MG63 (cell line): Measurements from ENCODE around the gene SAMD8. TPM values are rescaled to one million over a fixed set of nuclear protein-coding genes. Genes with fewer than 3 reads are reported as not detected.
"Not testable (repeated sequence)": the region's sequence is repeated elsewhere in the genome, so short reads cannot be mapped to it uniquely, and the experiment has no call there.

Source experiments
- DNase-seq: peaks from one replicate; pipeline ENCODE4 v3.0.0-alpha.2; 2020
- H3K27me3 ChIP-seq: fragments of 250-450 bp; sonication (Bioruptor Pico); 2 replicates; pipeline ENCODE4 v1.5.1; 2020; ENCODE audit warnings: mild to moderate bottlenecking, moderate library complexity
- H3K36me3 ChIP-seq: fragments of 250-450 bp; sonication (Bioruptor Pico); 2 replicates; pipeline ENCODE4 v1.5.1; 2020; ENCODE audit warnings: mild to moderate bottlenecking, moderate library complexity
- H3K4me3 ChIP-seq: fragments of 250-450 bp; sonication (Bioruptor Pico); 2 replicates; pipeline ENCODE4 v1.5.1; 2020; ENCODE audit warnings: mild to moderate bottlenecking, moderate library complexity
- H3K9me3 ChIP-seq: fragments of 250-450 bp; sonication (Bioruptor Pico); 2 replicates; pipeline ENCODE4 v1.5.1; 2020; ENCODE audit warnings: mild to moderate bottlenecking, moderate library complexity
- total RNA-seq: library from RNA; depleted of rRNA; stranded (reverse); fragments of >200 nt; shearing (Covaris generic); gene quantifications from 2 replicates; pipeline ENCODE4 v1.2.3, GENCODE V29; 2014; ENCODE audit warnings: low replicate concordance

Gene SAMD8
- total RNA-seq, 1 experiment from 2014 or later = 6.9 TPM

- not testable (repeated sequence) for H3K4me3 ChIP-seq, H3K27me3 ChIP-seq, H3K9me3 ChIP-seq, H3K36me3 ChIP-seq
- DNase-seq = peak; percentile 61
Measured at GRCh38 chr10:75116941-75117775, 5.7 kb downstream of the SAMD8 start.

- Histone ChIP-seq H3K36me3 (0 out of 2 replicates have a peak, but pooled peaks cover 2% of the 10 kb centered on the region), H3K4me3 (no peak overlapping the region), H3K27me3 (no peaks in the 10 kb centered on the region), H3K9me3 (no peaks in the 10 kb centered on the region; the same call in 1 of the 2 replicates)
- DNase-seq = no peak
Measured at GRCh38 chr10:75117995-75118394, 6.5 kb downstream of the SAMD8 start.

- H3K36me3 ChIP-seq, H3K27me3 ChIP-seq, H3K9me3 ChIP-seq, DNase-seq, H3K4me3 ChIP-seq: not testable (repeated sequence)
Measured at GRCh38 chr10:75119444-75120066, 8.1 kb downstream of the SAMD8 start.

- peaks cover 4% of the 10 kb centered on the region; the same call in 1 of the 2 replicates for H3K36me3 ChIP-seq
- DNase-seq = no peak
- H3K4me3 ChIP-seq = no peak overlapping the region
- no peaks in the 10 kb centered on the region; the same call in 1 of the 2 replicates for H3K9me3 ChIP-seq
- H3K27me3 ChIP-seq = no peaks in the 10 kb centered on the region
Measured at GRCh38 chr10:75121322-75121721, 9.9 kb downstream of the SAMD8 start.

- Histone ChIP-seq H3K36me3 (peaks cover 3% of the 10 kb centered on the region; the same call in 1 of the 2 replicates), H3K9me3 (no peaks in the 10 kb centered on the region), H3K27me3 (no peaks in the 10 kb centered on the region), H3K4me3 (no peak overlapping the region)
- no peak for DNase-seq
Measured at GRCh38 chr10:75122505-75122904, 11.0 kb downstream of the SAMD8 start.

GRCh38 chr10:75123088-75123682 lies 11.7 kb downstream of the SAMD8 start:
- peaks cover 3% of the 10 kb centered on the region; the same call in 1 of the 2 replicates for H3K36me3 ChIP-seq
- H3K27me3 ChIP-seq = no peaks in the 10 kb centered on the region
- H3K9me3 ChIP-seq = no peaks in the 10 kb centered on the region
- DNase-seq = no peak
- H3K4me3 ChIP-seq = no peak overlapping the region

GRCh38 chr10:75126277-75126676 lies 14.8 kb downstream of the SAMD8 start:
- no peak overlapping the region for H3K4me3 ChIP-seq
- no peaks in the 10 kb centered on the region for H3K9me3 ChIP-seq
- no peaks in the 10 kb centered on the region for H3K27me3 ChIP-seq
- peaks cover 3% of the 10 kb centered on the region for H3K36me3 ChIP-seq
- no peak for DNase-seq

GRCh38 chr10:75127471-75127870 lies 16.0 kb downstream of the SAMD8 start:
- Histone ChIP-seq H3K27me3 (no peaks in the 10 kb centered on the region), H3K9me3 (no peaks in the 10 kb centered on the region), H3K4me3 (no peak overlapping the region), H3K36me3 (peaks cover 3% of the 10 kb centered on the region)
- DNase-seq = no peak

GRCh38 chr10:75128985-75129384 lies 17.5 kb downstream of the SAMD8 start:
- H3K9me3 ChIP-seq, H3K4me3 ChIP-seq, H3K36me3 ChIP-seq, H3K27me3 ChIP-seq, DNase-seq: not testable (repeated sequence)

GRCh38 chr10:75129537-75129936 lies 18.1 kb downstream of the SAMD8 start:
- no peaks in the 10 kb centered on the region for H3K9me3 ChIP-seq
- H3K36me3 ChIP-seq = peaks cover 5% of the 10 kb centered on the region; the same call in 1 of the 2 replicates
- no peak for DNase-seq
- no peak overlapping the region for H3K4me3 ChIP-seq
- no peaks in the 10 kb centered on the region for H3K27me3 ChIP-seq

GRCh38 chr10:75133701-75134100 lies 22.2 kb downstream of the SAMD8 start:
- H3K27me3 ChIP-seq, DNase-seq, H3K9me3 ChIP-seq, H3K36me3 ChIP-seq, H3K4me3 ChIP-seq: not testable (repeated sequence)

- no peak for DNase-seq
- Histone ChIP-seq H3K9me3 (no peaks in the 10 kb centered on the region), H3K4me3 (no peak overlapping the region), H3K27me3 (no peaks in the 10 kb centered on the region), H3K36me3 (peaks cover 2% of the 10 kb centered on the region; the same call in 1 of the 2 replicates)
Measured at GRCh38 chr10:75136346-75136745, 24.9 kb downstream of the SAMD8 start.

- DNase-seq = peak; percentile 42
Measured at GRCh38 chr10:75137533-75138438, 26.3 kb downstream of the SAMD8 start.

GRCh38 chr10:75140246-75140645 lies 28.8 kb downstream of the SAMD8 start:
- Histone ChIP-seq H3K36me3 (no peaks in the 10 kb centered on the region), H3K9me3 (no peaks in the 10 kb centered on the region), H3K27me3 (no peaks in the 10 kb centered on the region), H3K4me3 (no peak overlapping the region)
- DNase-seq = no peak

More at GRCh38 chr10:75137533-75138438, 26.3 kb downstream of the SAMD8 start:
- no peaks in the 10 kb centered on the region for H3K27me3 ChIP-seq
- H3K9me3 ChIP-seq = no peaks in the 10 kb centered on the region
- H3K4me3 ChIP-seq = no peak overlapping the region
- peaks cover 2% of the 10 kb centered on the region; the same call in 1 of the 2 replicates for H3K36me3 ChIP-seq

GRCh38 chr10:75143353-75143752 lies 31.9 kb downstream of the SAMD8 start:
- Histone ChIP-seq H3K36me3 (no peaks in the 10 kb centered on the region), H3K4me3 (no peak overlapping the region)
- DNase-seq = no peak

GRCh38 chr10:75145590-75145989 lies 34.1 kb downstream of the SAMD8 start:
- H3K36me3 ChIP-seq = peaks cover under 1% of the 10 kb centered on the region; the same call in 1 of the 2 replicates

More at GRCh38 chr10:75143353-75143752, 31.9 kb downstream of the SAMD8 start:
- Histone ChIP-seq H3K27me3 (no peaks in the 10 kb centered on the region), H3K9me3 (no peaks in the 10 kb centered on the region)

More at GRCh38 chr10:75145590-75145989, 34.1 kb downstream of the SAMD8 start:
- H3K9me3 ChIP-seq = no peaks in the 10 kb centered on the region
- H3K4me3 ChIP-seq = no peak overlapping the region
- no peaks in the 10 kb centered on the region for H3K27me3 ChIP-seq
- no peak for DNase-seq
